ENCODE data around the gene ACBD6. TPM values are rescaled to one million over a fixed set of nuclear protein-coding genes. Genes with fewer than 3 reads are reported as not detected.

Gene ACBD6
- total and polyA plus RNA-seq, 4 donors: 8.3 to 17.3 (median 14.0) TPM

GRCh38 chr1:180415236-180415848 lies 87.0 kb downstream of the ACBD6 start:
- TF ChIP-seq RAD21 (IDR thresholded peaks at IDR 0.05) (no peak), REST (IDR thresholded peaks at IDR 0.05) (no peak), CTCF (IDR thresholded peaks at IDR 0.05; ENCODE audit: low read depth, low read length, missing input control) (no peak), NR2F2 (IDR thresholded peaks at IDR 0.05) (no peak), GABPA (IDR thresholded peaks at IDR 0.05 in 1 of 2, conservative IDR thresholded peaks at IDR 0.05 in 1 of 2) (no peak), ATF3 (IDR thresholded peaks at IDR 0.05) (no peak), FOXA1 (IDR thresholded peaks at IDR 0.05) (no peak), ZBTB33 (IDR thresholded peaks at IDR 0.05) (no peak), HNF4A (conservative IDR thresholded peaks at IDR 0.05) (no peak), TAF1 (conservative IDR thresholded peaks at IDR 0.05) (no peak), HNF4G (IDR thresholded peaks at IDR 0.05) (no peak), JUND (IDR thresholded peaks at IDR 0.05) (no peak), MAX (IDR thresholded peaks at IDR 0.05) (no peak), EGR1 (IDR thresholded peaks at IDR 0.05; ENCODE audit: low read depth in 2 of 2) (no peak), YY1 (IDR thresholded peaks at IDR 0.05) (no peak), FOXA2 (IDR thresholded peaks at IDR 0.05) (no peak), RXRA (IDR thresholded peaks at IDR 0.05) (no peak), SP1 (IDR thresholded peaks at IDR 0.05) (no peak)
- no peak overlapping the region for H3K9ac ChIP-seq (ENCODE audit: low read depth in 1 of 2, low read length in 2 of 2)
- no peak for DNase-seq (ENCODE audit: low spot score)
- no peaks in the 10 kb centered on the region for H3K9me3 ChIP-seq (ENCODE audit: control insufficient read depth in 4 of 4, low read length in 3 of 4)
- 95% methylated on average over 8 of the region's 8 CpGs for WGBS
- H3K4me3 ChIP-seq (ENCODE audit: low read depth in 1 of 3, low read length in 3 of 3): no peak overlapping the region
- H3K36me3 ChIP-seq (ENCODE audit: control insufficient read depth in 4 of 4, insufficient read depth in 3 of 4, low read depth in 1 of 4, low read length in 3 of 4): no peaks in the 10 kb centered on the region
- H3K4me1 ChIP-seq (ENCODE audit: control insufficient read depth in 4 of 4, insufficient read depth in 4 of 4, low read length in 3 of 4): no peaks in the 10 kb centered on the region
- H3K27ac ChIP-seq (ENCODE audit: low read depth in 1 of 2, low read length in 2 of 2): no peak overlapping the region
- H3K27me3 ChIP-seq (ENCODE audit: control insufficient read depth in 4 of 4, insufficient read depth in 4 of 4, low read length in 3 of 4): no peaks in the 10 kb centered on the region

All from liver (tissue), 9 donors.